Measurements from ENCODE around the gene GPR153.
A peak's percentile ranks its signal among the peaks of the same experiment; 100 is the strongest.

The GPR153 gene

GRCh38 chr1:6245869-6246496 is 14.9 kb downstream of the GPR153 start:
- H3K9me3 ChIP-seq (ENCODE audit: control extremely low read depth in 1 of 5, control insufficient read depth in 4 of 5, insufficient read depth in 2 of 5, low read depth in 1 of 5, low read length in 4 of 5), result no peaks in the 10 kb centered on the region
- H3K36me3 ChIP-seq (ENCODE audit: control insufficient read depth in 4 of 4, insufficient read depth in 4 of 4, low read length in 3 of 4), result no peaks in the 10 kb centered on the region
- DNase-seq, result no peak
- ChIA-PET POLR2A (interaction anchor here (1.2 kb wide), 1 partner anchor 98 kb away, joined by 5 read pairs; no protein-coding TSS in a partner anchor), CTCF (interaction anchor here (0.8 to 9.1 kb wide), 30 partner anchors 8 to 193 kb away, joined by 3 to 113 read pairs (median 5); partner anchors contain the start of gene HES2)
- peak overlapping the region in 4 of 7 experiments; percentile 17 to 39 (median 24) for H3K4me3 ChIP-seq (ENCODE audit: control insufficient read depth in 1 of 7, extremely low read depth in 1 of 7, insufficient read depth in 4 of 7, low read depth in 2 of 7, low read length in 6 of 7)
- WGBS (ENCODE audit: insufficient coverage), result 4% methylated on average over 38 of the region's 49 CpGs
- H3K27ac ChIP-seq (ENCODE audit: insufficient read depth in 1 of 2, low read depth in 1 of 2, low read length in 2 of 2, poor library complexity in 1 of 2, severe bottlenecking in 2 of 2), result no peak overlapping the region
- peaks cover 0 to 97% (median 46%) of the 10 kb centered on the region in 5 experiments for H3K27me3 ChIP-seq (replicated peaks in 2 of 5; ENCODE audit: control insufficient read depth in 4 of 5, insufficient read depth in 5 of 5, low read length in 4 of 5)
- peaks cover 0 to 39% (median 25%) of the 10 kb centered on the region in 4 experiments for H3K4me1 ChIP-seq (ENCODE audit: control extremely low read depth in 1 of 4, control insufficient read depth in 4 of 4, insufficient read depth in 4 of 4, low read length in 3 of 4)

- Histone ChIP-seq H3K4me1 (ENCODE audit: control extremely low read depth in 1 of 4, control insufficient read depth in 4 of 4, insufficient read depth in 4 of 4, low read length in 3 of 4) (peaks cover 0 to 39% (median 25%) of the 10 kb centered on the region in 4 experiments), H3K27me3 (replicated peaks in 2 of 5; ENCODE audit: control insufficient read depth in 4 of 5, insufficient read depth in 5 of 5, low read length in 4 of 5) (peaks cover 0 to 97% (median 53%) of the 10 kb centered on the region in 5 experiments), H3K4me3 (ENCODE audit: control insufficient read depth in 1 of 7, extremely low read depth in 1 of 7, insufficient read depth in 4 of 7, low read depth in 2 of 7, low read length in 6 of 7) (no peak overlapping the region), H3K27ac (ENCODE audit: insufficient read depth in 1 of 2, low read depth in 1 of 2, low read length in 2 of 2, poor library complexity in 1 of 2, severe bottlenecking in 2 of 2) (no peak overlapping the region), H3K9me3 (ENCODE audit: control extremely low read depth in 1 of 5, control insufficient read depth in 4 of 5, insufficient read depth in 2 of 5, low read depth in 1 of 5, low read length in 4 of 5) (no peaks in the 10 kb centered on the region), H3K36me3 (ENCODE audit: control insufficient read depth in 4 of 4, insufficient read depth in 4 of 4, low read length in 3 of 4) (no peaks in the 10 kb centered on the region)
- peak; percentile 78 to 89 (median 87) for DNase-seq
- CTCF ChIA-PET, result interaction anchor here (0.6 to 9.1 kb wide), 15 partner anchors 11 to 194 kb away, joined by 3 to 113 read pairs (median 4); no protein-coding TSS in a partner anchor
- POLR2A ChIA-PET, result no interaction called here
- 1% methylated on average over 39 of the region's 79 CpGs for WGBS (ENCODE audit: insufficient coverage)
Observed at GRCh38 chr1:6245086-6245868, 15.6 kb downstream of the GPR153 start.

- POLR2A ChIA-PET, result no interaction called here
- Histone ChIP-seq H3K4me3 (ENCODE audit: control insufficient read depth in 1 of 7, extremely low read depth in 1 of 7, insufficient read depth in 4 of 7, low read depth in 2 of 7, low read length in 6 of 7) (no peak overlapping the region), H3K27me3 (replicated peaks in 2 of 5; ENCODE audit: control insufficient read depth in 4 of 5, insufficient read depth in 5 of 5, low read length in 4 of 5) (peaks cover 0 to 97% (median 49%) of the 10 kb centered on the region in 5 experiments), H3K27ac (ENCODE audit: insufficient read depth in 1 of 2, low read depth in 1 of 2, low read length in 2 of 2, poor library complexity in 1 of 2, severe bottlenecking in 2 of 2) (no peak overlapping the region), H3K36me3 (ENCODE audit: control insufficient read depth in 4 of 4, insufficient read depth in 4 of 4, low read length in 3 of 4) (no peaks in the 10 kb centered on the region), H3K4me1 (ENCODE audit: control extremely low read depth in 1 of 4, control insufficient read depth in 4 of 4, insufficient read depth in 4 of 4, low read length in 3 of 4) (peaks cover 0 to 34% (median 23%) of the 10 kb centered on the region in 4 experiments), H3K9me3 (ENCODE audit: control extremely low read depth in 1 of 5, control insufficient read depth in 4 of 5, insufficient read depth in 2 of 5, low read depth in 1 of 5, low read length in 4 of 5) (no peaks in the 10 kb centered on the region)
- no peak for DNase-seq
- 6% methylated on average over 10 of the region's 24 CpGs for WGBS (ENCODE audit: insufficient coverage)
- CTCF ChIA-PET, result interaction anchor here (0.6 to 9.1 kb wide), 9 partner anchors 12 to 168 kb away, joined by 3 to 113 read pairs (median 4); no protein-coding TSS in a partner anchor
Observed at GRCh38 chr1:6244401-6245049, 16.4 kb downstream of the GPR153 start.

- no peak for DNase-seq
- Histone ChIP-seq H3K36me3 (ENCODE audit: control insufficient read depth in 4 of 4, insufficient read depth in 4 of 4, low read length in 3 of 4) (no peaks in the 10 kb centered on the region), H3K9me3 (ENCODE audit: control extremely low read depth in 1 of 5, control insufficient read depth in 4 of 5, insufficient read depth in 2 of 5, low read depth in 1 of 5, low read length in 4 of 5) (no peaks in the 10 kb centered on the region), H3K4me1 (ENCODE audit: control extremely low read depth in 1 of 4, control insufficient read depth in 4 of 4, insufficient read depth in 4 of 4, low read length in 3 of 4) (peaks cover 0 to 34% (median 22%) of the 10 kb centered on the region in 4 experiments), H3K4me3 (ENCODE audit: control insufficient read depth in 1 of 7, extremely low read depth in 1 of 7, insufficient read depth in 4 of 7, low read depth in 2 of 7, low read length in 6 of 7) (no peak within 1 kb of the TSS), H3K27ac (ENCODE audit: insufficient read depth in 1 of 2, low read depth in 1 of 2, low read length in 2 of 2, poor library complexity in 1 of 2, severe bottlenecking in 2 of 2) (no peak within 1 kb of the TSS), H3K27me3 (replicated peaks in 2 of 5; ENCODE audit: control insufficient read depth in 4 of 5, insufficient read depth in 5 of 5, low read length in 4 of 5) (peaks cover 0 to 97% (median 49%) of the 10 kb centered on the region in 5 experiments)
- POLR2A ChIA-PET, result no interaction called here
- CTCF ChIA-PET, result interaction anchor here (1.0 to 4.3 kb wide), 3 partner anchors 14 to 135 kb away, joined by 6 to 34 read pairs (median 10); no protein-coding TSS in a partner anchor
- WGBS (ENCODE audit: insufficient coverage), result 15% methylated on average over 8 of the region's 16 CpGs
Observed at GRCh38 chr1:6243993-6244392, 16.9 kb downstream of the GPR153 start, which contains the start of gene HES3. TSS of gene HES3 (plus strand) at chr1:6244179. CDS start at chr1:6244366, 187 bp downstream.

- no peaks in the 10 kb centered on the region for H3K36me3 ChIP-seq (ENCODE audit: control insufficient read depth in 4 of 4, insufficient read depth in 4 of 4, low read length in 3 of 4)
- no peaks in the 10 kb centered on the region for H3K9me3 ChIP-seq (ENCODE audit: control extremely low read depth in 1 of 5, control insufficient read depth in 4 of 5, insufficient read depth in 2 of 5, low read depth in 1 of 5, low read length in 4 of 5)
- WGBS (ENCODE audit: insufficient coverage), result 23% methylated on average over 20 of the region's 20 CpGs
- DNase-seq, result no peak
- no peak overlapping the region for H3K27ac ChIP-seq (ENCODE audit: insufficient read depth in 1 of 2, low read depth in 1 of 2, low read length in 2 of 2, poor library complexity in 1 of 2, severe bottlenecking in 2 of 2)
- CTCF ChIA-PET, result interaction anchor here (0.6 to 1.2 kb wide), 2 partner anchors 15 to 37 kb away, joined by 3 read pairs; no protein-coding TSS in a partner anchor
- H3K27me3 ChIP-seq (replicated peaks in 2 of 5; ENCODE audit: control insufficient read depth in 4 of 5, insufficient read depth in 5 of 5, low read length in 4 of 5), result peaks cover 0 to 97% (median 44%) of the 10 kb centered on the region in 5 experiments
- no peak overlapping the region for H3K4me3 ChIP-seq (ENCODE audit: control insufficient read depth in 1 of 7, extremely low read depth in 1 of 7, insufficient read depth in 4 of 7, low read depth in 2 of 7, low read length in 6 of 7)
- POLR2A ChIA-PET, result no interaction called here
- H3K4me1 ChIP-seq (ENCODE audit: control extremely low read depth in 1 of 4, control insufficient read depth in 4 of 4, insufficient read depth in 4 of 4, low read length in 3 of 4), result peaks cover 0 to 31% (median 21%) of the 10 kb centered on the region in 4 experiments
Observed at GRCh38 chr1:6243053-6243834, 17.7 kb downstream of the GPR153 start.

Measured in common myeloid progenitor, CD34-positive (primary cell).